ENCODE measurements around the gene HIVEP1.
"Not testable (repeated sequence)": the region's sequence is repeated elsewhere in the genome, so short reads cannot be mapped to it uniquely, and the experiment has no call there.

The HIVEP1 gene

DNA sequence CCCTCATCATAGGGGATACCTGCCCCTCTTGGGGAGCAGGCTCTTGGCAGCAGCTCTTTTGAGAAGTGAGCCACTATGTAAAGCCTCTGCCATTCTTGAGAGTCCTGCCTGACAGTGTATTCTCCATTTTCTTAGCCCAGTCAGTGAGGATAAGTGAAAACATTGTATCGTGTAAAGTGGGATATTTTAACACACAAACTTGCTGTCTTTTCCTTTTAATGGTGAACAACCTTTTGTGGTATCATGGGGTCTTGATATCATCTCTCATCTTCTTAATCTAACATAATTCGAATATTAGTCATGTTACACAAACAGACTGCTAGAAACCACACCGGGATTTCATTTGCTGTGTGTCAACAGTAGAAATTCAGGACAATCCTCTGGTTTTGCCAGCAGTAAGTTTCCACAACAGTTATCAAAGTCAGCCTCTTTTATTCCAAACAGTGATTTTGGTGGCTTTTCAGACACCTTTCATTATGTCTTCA, 136.2 kb downstream of the HIVEP1 start:
- no peak for TF ChIP-seq SUZ12 (IDR thresholded peaks at IDR 0.05; ENCODE audit: extremely low read depth, insufficient read depth, insufficient read length)
- no peak for TF ChIP-seq ZNF274 (IDR thresholded peaks at IDR 0.05; ENCODE audit: low read depth, low read length)
- no peak for TF ChIP-seq YY1 (IDR thresholded peaks at IDR 0.05; ENCODE audit: insufficient read depth, insufficient read length)
- DNase-seq (ENCODE audit: low read depth, low spot score): no peak
- H3K9ac ChIP-seq (ENCODE audit: insufficient read length, low read depth): no peak overlapping the region
- H3K27me3 ChIP-seq (ENCODE audit: insufficient read depth, insufficient read length): no peaks in the 10 kb centered on the region
- H3K9me3 ChIP-seq (ENCODE audit: insufficient read depth, low read length): no peaks in the 10 kb centered on the region
- peaks cover 6% of the 10 kb centered on the region for H3K36me3 ChIP-seq (ENCODE audit: insufficient read depth, insufficient read length, low read length)
- H3K4me3 ChIP-seq (ENCODE audit: insufficient read length, low read depth): no peak overlapping the region
- no peaks in the 10 kb centered on the region for H3K4me1 ChIP-seq (ENCODE audit: insufficient read depth, insufficient read length)

DNA sequence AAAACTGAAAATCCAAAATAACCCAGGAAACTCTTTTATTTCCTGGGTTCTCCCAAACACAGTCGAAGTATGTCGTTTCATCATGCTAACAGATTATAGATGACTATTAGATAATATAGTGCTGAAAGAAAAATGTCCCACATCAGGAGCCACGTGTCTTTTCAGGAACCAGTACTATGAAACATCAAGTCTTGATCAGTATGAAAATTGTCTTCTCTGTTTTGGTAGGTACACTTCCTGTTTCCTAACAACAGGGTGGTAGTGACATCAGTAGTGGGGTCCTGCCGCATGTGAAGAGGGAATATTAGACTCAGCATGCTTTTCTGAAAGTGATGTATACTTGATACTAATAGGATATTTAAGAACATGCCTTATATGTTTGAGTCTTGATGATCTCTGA, 136.7 kb downstream of the HIVEP1 start:
- Histone ChIP-seq H3K27me3 (ENCODE audit: insufficient read depth, insufficient read length) (no peaks in the 10 kb centered on the region), H3K36me3 (ENCODE audit: insufficient read depth, insufficient read length, low read length) (peaks cover 6% of the 10 kb centered on the region), H3K9ac (ENCODE audit: insufficient read length, low read depth) (no peak overlapping the region), H3K4me3 (ENCODE audit: insufficient read length, low read depth) (no peak overlapping the region), H3K9me3 (ENCODE audit: insufficient read depth, low read length) (no peaks in the 10 kb centered on the region), H3K4me1 (ENCODE audit: insufficient read depth, insufficient read length) (no peaks in the 10 kb centered on the region)
- no peak for DNase-seq (ENCODE audit: low read depth, low spot score)
- TF ChIP-seq SUZ12 (IDR thresholded peaks at IDR 0.05; ENCODE audit: extremely low read depth, insufficient read depth, insufficient read length): no peak
- no peak for TF ChIP-seq YY1 (IDR thresholded peaks at IDR 0.05; ENCODE audit: insufficient read depth, insufficient read length)
- TF ChIP-seq ZNF274 (IDR thresholded peaks at IDR 0.05; ENCODE audit: low read depth, low read length): no peak

DNA sequence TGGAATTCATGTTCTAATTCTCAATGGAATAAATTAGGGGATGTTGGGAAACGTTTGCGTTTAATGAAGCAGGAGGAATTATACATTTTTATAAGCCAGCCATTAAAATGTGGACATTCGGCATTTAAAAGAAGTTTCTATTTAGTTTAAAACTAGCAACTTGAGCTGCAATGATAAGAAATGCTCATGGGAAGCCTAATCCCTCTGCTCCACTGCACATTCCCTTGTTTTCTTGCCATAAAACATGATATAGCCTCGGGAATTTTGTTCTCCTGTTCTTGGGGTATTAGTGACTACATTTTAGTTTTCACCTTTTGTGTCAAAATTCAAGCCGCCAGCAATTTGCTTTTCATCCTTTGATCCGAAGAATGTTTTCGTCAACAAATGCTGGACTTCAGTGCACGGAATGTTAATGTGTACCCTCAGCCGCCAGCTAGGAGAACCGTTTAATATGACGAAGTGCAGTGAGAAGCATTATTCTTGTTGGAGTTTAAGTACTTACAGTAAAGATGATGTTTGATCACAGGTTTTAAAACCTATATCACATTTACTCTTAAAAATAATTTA, 137.9 kb downstream of the HIVEP1 start:
- DNase-seq (ENCODE audit: low read depth, low spot score): no peak
- Histone ChIP-seq H3K4me3 (ENCODE audit: insufficient read length, low read depth) (no peak overlapping the region), H3K9me3 (ENCODE audit: insufficient read depth, low read length) (no peaks in the 10 kb centered on the region), H3K27me3 (ENCODE audit: insufficient read depth, insufficient read length) (no peaks in the 10 kb centered on the region), H3K9ac (ENCODE audit: insufficient read length, low read depth) (no peak overlapping the region), H3K4me1 (ENCODE audit: insufficient read depth, insufficient read length) (no peaks in the 10 kb centered on the region), H3K36me3 (ENCODE audit: insufficient read depth, insufficient read length, low read length) (peaks cover 6% of the 10 kb centered on the region)
- TF ChIP-seq SUZ12 (IDR thresholded peaks at IDR 0.05; ENCODE audit: extremely low read depth, insufficient read depth, insufficient read length): no peak
- TF ChIP-seq ZNF274 (IDR thresholded peaks at IDR 0.05; ENCODE audit: low read depth, low read length): no peak
- no peak for TF ChIP-seq YY1 (IDR thresholded peaks at IDR 0.05; ENCODE audit: insufficient read depth, insufficient read length)

DNA sequence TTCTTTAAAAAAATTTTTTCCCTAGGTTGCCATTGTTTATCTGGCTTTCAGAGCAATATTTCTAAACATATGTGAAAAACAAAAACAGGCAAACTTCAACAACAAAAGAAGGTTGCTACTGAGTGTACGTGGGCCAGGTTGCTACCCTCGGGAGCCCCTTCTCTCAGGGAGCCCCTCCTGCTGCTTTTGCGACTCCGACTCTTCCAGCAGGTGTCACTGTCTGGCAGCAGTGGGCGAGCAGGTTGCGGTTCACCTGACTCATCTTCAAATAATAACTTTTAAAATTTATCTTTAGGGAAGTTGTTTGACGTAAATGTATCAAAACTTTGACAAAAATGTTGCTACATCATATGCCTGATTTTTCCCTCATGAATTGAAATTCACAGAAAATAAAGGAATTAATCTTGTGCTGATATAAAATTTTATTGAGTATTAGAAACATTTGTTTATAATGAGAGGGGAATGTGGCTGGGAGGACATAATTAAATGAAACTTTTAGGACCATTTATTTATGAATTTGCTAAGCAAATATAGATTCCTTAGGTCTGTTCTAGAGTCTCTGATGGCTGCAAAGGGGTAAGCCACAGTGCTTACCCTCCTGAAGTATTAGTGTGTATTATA, 138.8 kb downstream of the HIVEP1 start:
- Histone ChIP-seq H3K36me3 (ENCODE audit: insufficient read depth, insufficient read length, low read length) (peaks cover 6% of the 10 kb centered on the region), H3K4me1 (ENCODE audit: insufficient read depth, insufficient read length) (no peaks in the 10 kb centered on the region), H3K9me3 (ENCODE audit: insufficient read depth, low read length) (no peaks in the 10 kb centered on the region), H3K4me3 (ENCODE audit: insufficient read length, low read depth) (no peak overlapping the region), H3K27me3 (ENCODE audit: insufficient read depth, insufficient read length) (no peaks in the 10 kb centered on the region), H3K9ac (ENCODE audit: insufficient read length, low read depth) (no peak overlapping the region)
- peak; percentile 28 for DNase-seq (ENCODE audit: low read depth, low spot score)
- TF ChIP-seq SUZ12 (IDR thresholded peaks at IDR 0.05; ENCODE audit: extremely low read depth, insufficient read depth, insufficient read length) (no peak), ZNF274 (IDR thresholded peaks at IDR 0.05; ENCODE audit: low read depth, low read length) (no peak), YY1 (IDR thresholded peaks at IDR 0.05; ENCODE audit: insufficient read depth, insufficient read length) (no peak)

DNA sequence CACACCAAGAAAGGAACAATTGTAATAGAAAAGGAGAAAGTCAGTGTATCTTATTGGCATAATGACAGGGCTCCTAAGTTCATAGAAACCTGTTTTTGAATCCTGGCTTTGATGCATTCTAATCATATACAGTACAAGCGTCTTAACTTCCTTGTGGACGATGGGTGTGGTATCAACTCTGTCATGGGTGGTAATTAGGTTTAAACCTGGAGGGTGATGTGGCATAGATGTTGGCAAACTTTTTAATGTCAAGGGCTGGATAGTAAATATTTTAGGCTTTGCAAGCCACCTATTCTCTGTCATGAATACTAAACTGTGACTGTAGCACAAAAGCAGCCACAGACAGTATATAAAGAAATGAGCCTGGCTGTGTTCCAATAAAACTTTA, 139.3 kb downstream of the HIVEP1 start:
- DNase-seq (ENCODE audit: low read depth, low spot score): no peak
- no peaks in the 10 kb centered on the region for H3K9me3 ChIP-seq (ENCODE audit: insufficient read depth, low read length)
- H3K4me3 ChIP-seq (ENCODE audit: insufficient read length, low read depth): no peak overlapping the region
- peaks cover 6% of the 10 kb centered on the region for H3K36me3 ChIP-seq (ENCODE audit: insufficient read depth, insufficient read length, low read length)
- TF ChIP-seq YY1 (IDR thresholded peaks at IDR 0.05; ENCODE audit: insufficient read depth, insufficient read length) (no peak), ZNF274 (IDR thresholded peaks at IDR 0.05; ENCODE audit: low read depth, low read length) (no peak), SUZ12 (IDR thresholded peaks at IDR 0.05; ENCODE audit: extremely low read depth, insufficient read depth, insufficient read length) (no peak)
- H3K27me3 ChIP-seq (ENCODE audit: insufficient read depth, insufficient read length): no peaks in the 10 kb centered on the region
- H3K9ac ChIP-seq (ENCODE audit: insufficient read length, low read depth): no peak overlapping the region
- H3K4me1 ChIP-seq (ENCODE audit: insufficient read depth, insufficient read length): no peaks in the 10 kb centered on the region

DNA sequence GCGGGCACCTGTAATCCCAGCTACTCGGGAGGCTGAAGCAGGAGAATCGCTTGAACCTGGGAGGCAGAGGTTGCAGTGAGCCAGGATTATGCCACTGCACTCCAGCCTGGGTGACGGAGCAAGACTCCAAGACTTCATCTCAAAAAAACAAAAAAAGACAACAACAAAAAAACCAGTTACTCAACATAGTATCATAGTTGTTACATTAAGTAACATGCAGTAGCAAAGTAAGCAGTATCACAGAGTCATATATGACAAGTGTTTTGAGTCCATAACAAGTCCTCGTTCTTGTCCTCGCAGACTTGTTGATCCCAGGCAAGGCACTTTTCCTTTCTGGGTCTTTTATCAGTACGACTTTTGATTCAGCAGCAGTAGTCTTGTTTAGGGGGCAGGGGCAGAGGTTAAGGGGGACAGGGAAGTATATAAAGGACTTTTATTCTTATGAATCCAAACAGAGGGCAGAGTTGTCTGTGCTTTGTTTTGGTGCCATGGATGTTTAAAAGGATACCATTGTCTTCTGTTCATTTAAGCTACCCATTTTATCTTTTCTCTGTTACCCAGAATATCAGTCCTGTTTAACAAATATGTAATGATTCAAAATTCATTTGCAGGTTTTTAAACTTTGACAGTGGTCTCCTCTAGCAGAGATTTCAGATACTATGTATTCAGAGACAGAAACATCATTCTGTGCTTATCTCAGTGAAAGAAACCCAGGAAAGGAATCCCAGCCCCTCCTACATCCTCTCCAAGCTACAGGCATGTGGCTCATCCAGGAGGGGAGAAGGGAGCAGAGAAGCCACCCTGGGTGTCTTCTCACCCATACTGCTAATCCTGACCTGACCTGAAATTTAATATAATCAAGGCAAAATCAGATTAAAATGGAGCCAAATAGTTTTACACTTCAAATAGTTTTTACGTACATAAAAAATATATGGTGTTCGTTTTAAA, 140.2 kb downstream of the HIVEP1 start:
- no peaks in the 10 kb centered on the region for H3K9me3 ChIP-seq (ENCODE audit: insufficient read depth, low read length)
- peaks cover 6% of the 10 kb centered on the region for H3K36me3 ChIP-seq (ENCODE audit: insufficient read depth, insufficient read length, low read length)
- no peaks in the 10 kb centered on the region for H3K4me1 ChIP-seq (ENCODE audit: insufficient read depth, insufficient read length)
- H3K27me3 ChIP-seq (ENCODE audit: insufficient read depth, insufficient read length): no peaks in the 10 kb centered on the region
- no peak for TF ChIP-seq ZNF274 (IDR thresholded peaks at IDR 0.05; ENCODE audit: low read depth, low read length)
- TF ChIP-seq YY1 (IDR thresholded peaks at IDR 0.05; ENCODE audit: insufficient read depth, insufficient read length): no peak
- TF ChIP-seq SUZ12 (IDR thresholded peaks at IDR 0.05; ENCODE audit: extremely low read depth, insufficient read depth, insufficient read length): no peak
- no peak overlapping the region for H3K9ac ChIP-seq (ENCODE audit: insufficient read length, low read depth)
- no peak for DNase-seq (ENCODE audit: low read depth, low spot score)
- H3K4me3 ChIP-seq (ENCODE audit: insufficient read length, low read depth): no peak overlapping the region

DNA sequence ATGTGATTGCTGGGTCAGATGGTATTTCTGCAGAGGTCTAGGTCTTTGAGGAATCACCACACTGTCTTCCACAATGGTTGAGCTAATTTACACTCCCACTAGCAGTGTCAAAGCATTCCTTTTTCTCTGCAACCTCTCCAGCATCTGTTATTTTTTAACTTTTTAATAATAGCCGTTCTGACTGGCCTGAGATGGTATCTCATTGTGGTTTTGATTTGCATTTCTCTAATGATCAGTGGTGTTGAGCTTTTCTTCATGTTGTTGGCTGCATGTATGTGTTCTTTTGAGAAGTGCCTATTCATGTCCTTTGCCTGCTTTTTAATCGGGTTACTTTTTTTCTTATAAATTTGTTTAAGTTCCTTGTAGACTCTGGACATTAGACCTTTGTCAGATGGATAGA, 143.7 kb downstream of the HIVEP1 start:
- H3K9me3 ChIP-seq (ENCODE audit: insufficient read depth, low read length); H3K4me1 ChIP-seq (ENCODE audit: insufficient read depth, insufficient read length); H3K9ac ChIP-seq (ENCODE audit: insufficient read length, low read depth); H3K4me3 ChIP-seq (ENCODE audit: insufficient read length, low read depth); DNase-seq (ENCODE audit: low read depth, low spot score); H3K36me3 ChIP-seq (ENCODE audit: insufficient read depth, insufficient read length, low read length); H3K27me3 ChIP-seq (ENCODE audit: insufficient read depth, insufficient read length): not testable (repeated sequence)
